NCI-H2107 (cell line): ENCODE measurements around the gene MAP3K20.

Source experiments
- DNase-seq: peaks from one replicate; lab custom pipeline; 2025; lab: John Stamatoyannopoulos, UW

Gene MAP3K20

DNA sequence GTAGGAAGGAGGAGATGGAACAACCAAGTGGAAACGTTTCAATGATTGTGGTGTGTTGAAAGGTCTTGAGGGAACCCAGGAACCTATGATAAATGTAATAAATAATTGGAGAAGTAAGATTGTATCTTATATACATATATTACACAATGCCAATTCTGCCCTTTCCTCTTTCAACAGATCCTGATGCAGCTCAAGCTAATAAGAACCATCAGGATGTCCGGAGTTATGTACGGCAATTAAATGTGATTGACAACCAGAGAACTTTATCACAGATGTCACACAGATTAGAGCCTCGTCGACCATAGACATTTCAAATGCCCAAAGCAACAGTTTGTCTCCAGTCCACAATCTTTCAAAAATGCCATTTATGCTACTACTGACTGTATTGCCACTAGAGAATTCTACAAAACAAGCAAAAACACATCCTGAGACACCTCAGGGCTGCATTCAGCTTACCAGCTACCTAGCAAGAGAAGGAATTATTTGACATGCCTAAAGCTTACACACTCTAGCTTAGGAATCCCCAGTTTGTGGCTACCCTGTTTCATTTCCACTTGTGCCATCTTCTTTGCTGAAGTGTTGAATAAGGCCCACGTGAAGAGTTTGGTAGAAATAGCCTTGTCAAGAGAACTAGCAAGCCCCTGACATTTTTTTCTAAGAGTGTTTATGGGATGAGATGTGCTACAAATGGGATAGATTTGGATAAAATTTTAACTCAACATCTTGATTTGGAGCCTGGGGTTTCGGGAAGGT lies 24.0 kb upstream of the MAP3K20 start:
- DNase-seq: no peak

- DNase-seq: no peak
These were observed 22.5 kb upstream of the MAP3K20 start for GRCh38 chr2:173053043-173053699.

- no peak for DNase-seq
These were observed 21.2 kb upstream of the MAP3K20 start for GRCh38 chr2:173054466-173054865.

DNA sequence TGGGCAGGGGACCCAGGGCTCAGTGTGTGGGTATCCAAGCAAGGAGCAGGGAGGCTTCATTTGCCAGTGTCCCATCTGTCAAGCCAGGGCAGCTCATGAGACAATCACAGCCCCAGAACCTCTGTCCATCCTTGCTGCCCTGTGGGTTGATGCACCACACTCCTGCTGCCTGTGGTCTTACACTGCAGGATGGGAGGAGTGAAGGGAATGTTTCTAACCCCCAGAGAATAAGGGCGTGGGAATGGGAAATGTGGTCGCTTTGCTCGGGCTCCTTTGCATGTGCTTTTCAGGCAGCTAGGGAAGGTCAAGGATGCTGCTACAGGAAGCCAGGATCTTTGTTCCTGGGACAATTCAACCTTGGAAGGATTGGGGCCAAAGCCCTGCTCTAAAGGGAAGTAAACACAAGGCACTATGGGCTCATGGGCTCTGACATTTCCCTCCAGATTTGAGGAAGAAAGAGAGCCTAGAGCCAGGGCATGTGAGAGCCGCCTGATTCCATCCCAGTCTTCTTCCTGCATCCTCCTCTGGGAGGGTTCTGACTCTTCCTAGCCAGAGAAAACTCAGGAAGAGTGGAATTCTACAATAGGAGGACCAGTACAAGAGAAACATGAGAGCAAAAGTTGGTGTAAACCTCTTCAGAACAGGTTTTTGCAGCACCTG lies 18.8 kb upstream of the MAP3K20 start:
- no peak for DNase-seq

DNA sequence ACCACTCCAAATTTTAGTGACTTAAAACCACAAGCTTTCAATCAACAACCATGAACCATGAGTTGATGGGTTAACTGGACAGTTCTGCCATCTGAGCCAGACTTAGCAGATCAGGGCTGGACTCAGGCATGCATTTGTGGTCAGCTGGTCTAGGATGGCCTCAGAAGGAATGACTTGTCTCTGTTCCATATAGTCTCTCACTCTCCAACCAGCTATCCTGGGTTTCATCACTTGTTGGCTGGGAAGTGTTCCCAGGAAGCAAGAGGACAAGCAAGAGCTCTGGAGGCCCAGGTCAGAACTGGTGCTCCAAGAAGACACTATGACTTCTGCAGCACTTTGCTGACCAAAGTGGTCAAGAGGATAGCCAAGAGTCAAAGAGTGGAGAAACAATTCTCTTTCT lies 17.5 kb upstream of the MAP3K20 start:
- DNase-seq: no peak

GRCh38 chr2:173058673-173059072 lies 17.0 kb upstream of the MAP3K20 start:
- no peak for DNase-seq

GRCh38 chr2:173059292-173059691 lies 16.4 kb upstream of the MAP3K20 start:
- DNase-seq: no peak

DNA sequence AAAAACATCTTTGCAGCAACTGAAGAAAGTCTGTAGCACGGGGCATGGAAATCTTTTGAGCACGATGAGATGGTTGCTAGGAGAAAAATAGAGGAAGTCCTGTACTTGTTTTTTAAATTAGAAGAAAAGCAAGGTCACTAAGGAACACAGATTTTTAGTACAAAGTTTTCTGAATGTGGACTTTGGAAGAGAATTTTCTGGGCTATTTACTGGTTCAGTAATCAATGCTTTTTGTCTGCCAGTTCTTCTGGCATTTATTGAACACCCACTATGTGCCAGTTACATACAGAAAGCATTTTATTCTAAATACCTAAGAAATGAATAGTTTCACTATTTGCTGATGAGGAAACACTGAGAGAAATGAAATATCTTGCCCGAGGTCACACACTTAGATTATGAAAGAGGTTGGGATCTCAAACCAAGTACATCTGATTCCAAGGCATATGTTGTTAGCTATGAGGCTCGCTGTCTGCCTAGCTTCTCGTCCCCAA lies 15.6 kb upstream of the MAP3K20 start:
- DNase-seq: no peak

DNA sequence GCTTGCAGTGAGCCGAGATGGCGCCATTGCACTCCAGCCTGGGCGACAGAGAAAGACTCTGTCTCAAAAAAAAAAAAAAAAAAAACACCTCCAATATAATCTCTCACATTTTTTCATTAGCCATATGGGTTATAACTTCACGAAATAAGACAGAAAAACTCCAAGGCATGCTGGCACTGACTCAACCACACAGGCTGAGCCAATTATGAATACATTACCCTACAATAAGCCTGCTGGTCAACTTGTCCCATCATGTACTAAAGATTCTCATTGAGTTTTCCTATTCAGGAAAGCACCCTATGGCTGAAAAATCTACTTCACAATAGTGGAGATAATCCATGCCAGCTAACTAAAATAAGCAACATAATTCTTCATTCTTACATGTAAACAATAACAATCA lies 12.8 kb upstream of the MAP3K20 start:
- no peak for DNase-seq

DNA sequence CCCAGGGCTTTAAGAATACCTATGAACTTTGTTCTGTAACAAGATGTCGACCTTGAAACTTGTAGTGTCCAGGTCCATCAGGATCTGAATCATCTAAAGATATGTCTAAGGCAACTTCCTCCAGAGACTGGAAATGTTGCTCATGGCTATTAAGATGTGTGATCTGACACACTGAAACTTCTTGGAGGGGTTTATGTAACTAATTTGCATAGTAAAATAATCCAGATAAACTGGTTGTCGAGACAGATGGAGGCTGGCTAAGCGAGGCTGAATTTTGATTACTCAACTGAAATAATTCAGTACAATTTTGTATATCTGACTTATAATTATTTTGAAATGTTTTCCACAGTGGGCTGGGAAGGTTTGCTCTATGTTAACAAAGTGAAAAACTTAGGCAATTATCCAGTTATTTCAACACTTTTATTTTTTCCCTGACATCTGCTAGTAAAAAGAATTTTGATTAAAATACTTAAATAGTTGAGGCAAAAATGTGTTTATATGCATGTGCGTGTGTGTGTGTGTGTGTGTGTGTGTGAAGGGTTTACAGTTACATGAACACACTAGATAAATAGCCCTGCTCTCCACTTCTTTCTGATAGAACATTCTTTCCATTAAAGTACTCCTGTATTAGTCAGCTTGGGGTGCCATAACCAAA lies 11.4 kb upstream of the MAP3K20 start:
- no peak for DNase-seq

DNA sequence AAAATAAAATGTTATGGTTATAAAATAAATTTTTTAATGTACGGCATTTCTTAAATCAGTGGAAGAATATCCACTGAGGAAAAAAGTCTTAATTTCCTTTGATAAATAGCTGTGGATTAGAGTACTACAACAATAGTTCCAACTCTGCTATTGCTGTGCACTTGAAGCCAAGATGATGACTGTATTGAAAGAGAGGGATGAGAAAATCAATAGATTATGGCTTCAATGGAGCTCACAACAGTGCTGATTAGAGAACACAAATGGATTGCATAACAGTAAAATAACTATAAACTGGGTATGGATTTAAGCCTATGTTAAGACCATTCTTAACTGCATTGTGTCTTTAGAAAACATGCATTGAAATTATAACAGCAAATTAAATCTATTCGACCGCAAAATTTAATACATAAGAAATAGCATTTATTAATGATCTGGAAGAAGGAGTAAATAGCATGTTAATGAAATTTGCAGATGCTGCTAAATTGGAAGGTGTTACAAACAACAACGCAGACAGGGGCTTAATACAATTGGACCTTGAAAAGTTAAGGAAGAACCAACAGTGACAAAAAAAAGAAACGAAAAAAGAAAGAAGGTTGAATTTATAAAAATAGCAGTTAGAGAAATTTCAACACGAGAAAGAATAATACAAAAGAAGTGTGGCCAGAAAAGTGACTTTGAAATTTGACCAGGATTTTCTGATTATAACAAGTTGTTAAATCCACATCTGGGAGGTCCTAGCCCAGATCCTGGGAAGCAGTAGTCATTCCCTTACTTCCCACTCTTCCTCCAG lies 8.6 kb upstream of the MAP3K20 start:
- no peak for DNase-seq

- no peak for DNase-seq
These were observed 428 bp upstream of the MAP3K20 start for GRCh38 chr2:173075056-173075780.

GRCh38 chr2:173076581-173077345 lies 1.1 kb downstream of the MAP3K20 start:
- no peak for DNase-seq

GRCh38 chr2:173077506-173078177 lies 2.0 kb downstream of the MAP3K20 start:
- DNase-seq: no peak

DNA sequence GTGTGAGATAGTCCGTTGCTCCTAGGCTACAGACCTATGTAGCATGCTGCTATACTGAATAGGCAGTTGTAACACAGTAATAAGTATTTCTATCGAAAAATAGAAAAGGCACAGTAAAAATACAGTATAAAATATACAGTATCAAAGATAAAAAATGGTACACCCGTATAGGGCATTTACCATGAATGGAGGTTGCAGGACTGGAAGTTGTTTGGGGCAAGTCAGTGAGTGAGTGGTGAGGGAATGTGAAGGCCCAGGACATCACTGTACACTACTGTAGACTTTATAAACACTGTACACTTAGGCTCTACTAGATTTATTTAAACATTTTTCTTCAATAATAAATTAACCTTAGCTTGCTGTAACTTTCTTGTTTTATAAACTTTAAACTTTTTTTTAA lies 3.5 kb downstream of the MAP3K20 start:
- DNase-seq: no peak

DNA sequence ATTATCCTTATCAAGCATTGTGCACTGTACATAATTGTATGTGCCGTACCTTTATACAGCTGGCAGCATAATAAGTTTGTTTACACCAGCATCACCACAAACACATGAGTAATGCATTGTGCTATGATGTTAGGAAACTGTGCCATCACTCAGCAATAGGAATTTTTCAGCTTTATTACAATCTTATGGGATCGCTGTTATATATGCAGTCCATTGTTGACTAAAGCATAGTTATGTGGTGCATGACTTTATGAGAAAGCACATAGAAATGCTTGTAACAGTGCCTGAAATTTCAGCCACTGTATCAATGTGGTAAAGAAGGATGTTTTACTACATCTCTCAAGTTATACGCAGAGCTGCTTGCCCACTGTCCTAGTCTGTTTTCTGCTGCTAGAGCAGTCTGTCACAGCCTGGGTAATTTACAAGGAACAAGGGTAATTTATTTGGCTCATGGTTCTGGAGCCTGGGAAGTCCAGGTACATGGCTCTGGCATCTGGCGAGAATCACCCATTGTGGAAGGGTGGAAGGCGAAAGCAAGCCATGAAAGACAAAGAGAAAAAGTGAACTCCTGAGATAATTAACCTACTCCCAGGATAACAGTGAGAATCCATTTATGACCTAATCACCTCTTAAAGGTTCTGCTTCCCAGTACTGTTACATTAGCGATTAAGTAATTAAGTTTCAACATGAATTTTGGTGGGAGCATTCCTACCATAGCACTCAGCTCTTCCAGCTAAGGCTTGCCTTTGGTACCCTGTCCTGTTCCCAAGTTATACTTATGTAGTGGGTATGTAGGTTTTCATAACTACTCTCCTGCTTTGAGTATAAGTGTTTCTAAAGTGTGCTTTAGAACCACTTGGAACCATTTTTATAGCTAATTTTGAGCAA lies 4.6 kb downstream of the MAP3K20 start:
- DNase-seq: no peak

DNA sequence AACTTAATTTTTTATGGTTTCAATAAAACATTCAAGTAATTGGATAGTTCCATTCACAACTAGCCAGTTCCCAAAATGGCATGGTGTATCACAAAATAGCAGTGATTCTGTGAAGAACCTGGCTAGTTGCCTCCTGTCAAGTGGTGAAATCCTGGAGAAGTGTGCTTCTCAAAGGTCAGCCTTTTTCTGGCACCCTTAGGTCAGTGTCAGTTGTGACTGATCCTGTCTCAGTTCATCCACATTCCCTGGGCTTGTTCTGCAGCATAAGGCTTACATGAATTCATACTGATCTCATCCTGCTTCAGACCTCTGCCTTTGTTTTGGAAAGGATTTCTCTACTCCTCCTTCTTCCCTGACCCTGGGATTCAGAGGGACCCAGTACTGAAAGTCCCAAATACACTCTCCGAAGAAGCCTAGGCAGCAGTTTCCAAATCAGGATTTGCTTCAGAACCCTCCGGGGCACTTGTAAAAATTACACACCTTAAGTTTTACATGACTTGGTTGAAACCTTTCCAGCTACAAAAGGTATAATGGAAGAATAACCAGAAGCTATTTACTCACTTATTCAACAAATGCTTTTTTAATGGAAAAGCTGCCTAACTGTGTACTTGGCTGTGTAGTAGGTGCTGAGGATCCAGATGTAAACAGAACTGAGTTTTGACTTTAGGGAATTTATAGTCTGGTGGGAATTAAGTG lies 11.0 kb downstream of the MAP3K20 start:
- DNase-seq: no peak

DNA sequence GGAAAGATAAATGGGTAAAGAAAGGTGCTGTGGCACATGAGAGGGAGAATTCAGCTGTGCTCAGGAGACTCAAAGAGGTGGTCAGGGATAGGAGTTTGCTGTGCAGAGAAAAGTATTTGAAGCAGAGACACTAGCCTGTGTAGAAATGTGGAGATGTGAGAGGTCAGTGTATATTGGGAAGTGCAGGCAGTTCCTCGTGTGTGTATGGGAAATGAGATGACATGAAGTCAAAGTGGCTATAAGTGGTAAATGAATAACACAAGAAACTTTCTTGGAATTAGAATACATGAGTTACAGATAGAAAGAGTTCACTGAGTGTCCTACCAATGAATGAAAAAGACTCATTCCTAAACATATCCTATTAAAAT lies 11.6 kb downstream of the MAP3K20 start:
- no peak for DNase-seq
